D721Med (cell line): ENCODE data around the gene PRKAR1B.
"Not testable (repeated sequence)": the region's sequence is repeated elsewhere in the genome, so short reads cannot be mapped to it uniquely, and the experiment has no call there.

ENCODE experiments used
- DNase-seq: peaks from one replicate; pipeline ENCODE4 v3.0.0; 2011; ENCODE audit warnings: low spot score; ENCODE audit not compliant: insufficient read length
- FAIRE-seq: peaks from 2 replicates; lab custom pipeline; 2011; peaks lifted over from hg19 to GRCh38; lab: Jason Lieb, UNC
- CTCF ChIP-seq: IDR thresholded peaks from 2 replicates; pipeline ENCODE4 v1.5.1; 2012; ENCODE audit warnings: mild to moderate bottlenecking, control low read depth; ENCODE audit not compliant: insufficient read depth; ENCODE audit errors: missing control alignments

PRKAR1B gene

GRCh38 chr7:619368-619840, 107.7 kb downstream of the PRKAR1B start:
- DNase-seq, result no peak
- no peak for FAIRE-seq
- no peak for TF ChIP-seq CTCF

GRCh38 chr7:618539-619367, 108.3 kb downstream of the PRKAR1B start:
- no peak for FAIRE-seq
- no peak for TF ChIP-seq CTCF
- DNase-seq, result no peak

- FAIRE-seq (no peak), DNase-seq (no peak)
- TF ChIP-seq CTCF, result no peak
Observed at GRCh38 chr7:617614-618538, 109.2 kb downstream of the PRKAR1B start.

GRCh38 chr7:613442-614140, 113.5 kb downstream of the PRKAR1B start:
- no peak for DNase-seq
- FAIRE-seq, result no peak
- no peak for TF ChIP-seq CTCF

- not testable (repeated sequence) for DNase-seq, FAIRE-seq
Observed at GRCh38 chr7:611837-612236, 115.2 kb downstream of the PRKAR1B start.

GRCh38 chr7:611281-611810, 115.7 kb downstream of the PRKAR1B start:
- DNase-seq (no peak), FAIRE-seq (no peak)
- TF ChIP-seq CTCF, result no peak
